AG09309 (cell line): Measurements from ENCODE around the gene CD8B.

Experiments
- DNase-seq: peaks from one replicate; pipeline ENCODE4 v3.0.0-alpha.2; 2010; ENCODE audit warnings: low read depth
- H3K4me3 ChIP-seq: 2 replicates; pipeline ENCODE4 v1.5.1; 2011; ENCODE audit warnings: mild to moderate bottlenecking, low read depth, low read length, moderate library complexity; ENCODE audit not compliant: control insufficient read depth
- CTCF ChIP-seq: IDR thresholded peaks from 2 replicates; pipeline ENCODE4 v1.5.1; 2011; ENCODE audit warnings: mild to moderate bottlenecking, low read depth, low read length, inconsistent platforms; ENCODE audit not compliant: insufficient read depth, control insufficient read depth; ENCODE audit errors: missing control alignments

Gene CD8B

DNA sequence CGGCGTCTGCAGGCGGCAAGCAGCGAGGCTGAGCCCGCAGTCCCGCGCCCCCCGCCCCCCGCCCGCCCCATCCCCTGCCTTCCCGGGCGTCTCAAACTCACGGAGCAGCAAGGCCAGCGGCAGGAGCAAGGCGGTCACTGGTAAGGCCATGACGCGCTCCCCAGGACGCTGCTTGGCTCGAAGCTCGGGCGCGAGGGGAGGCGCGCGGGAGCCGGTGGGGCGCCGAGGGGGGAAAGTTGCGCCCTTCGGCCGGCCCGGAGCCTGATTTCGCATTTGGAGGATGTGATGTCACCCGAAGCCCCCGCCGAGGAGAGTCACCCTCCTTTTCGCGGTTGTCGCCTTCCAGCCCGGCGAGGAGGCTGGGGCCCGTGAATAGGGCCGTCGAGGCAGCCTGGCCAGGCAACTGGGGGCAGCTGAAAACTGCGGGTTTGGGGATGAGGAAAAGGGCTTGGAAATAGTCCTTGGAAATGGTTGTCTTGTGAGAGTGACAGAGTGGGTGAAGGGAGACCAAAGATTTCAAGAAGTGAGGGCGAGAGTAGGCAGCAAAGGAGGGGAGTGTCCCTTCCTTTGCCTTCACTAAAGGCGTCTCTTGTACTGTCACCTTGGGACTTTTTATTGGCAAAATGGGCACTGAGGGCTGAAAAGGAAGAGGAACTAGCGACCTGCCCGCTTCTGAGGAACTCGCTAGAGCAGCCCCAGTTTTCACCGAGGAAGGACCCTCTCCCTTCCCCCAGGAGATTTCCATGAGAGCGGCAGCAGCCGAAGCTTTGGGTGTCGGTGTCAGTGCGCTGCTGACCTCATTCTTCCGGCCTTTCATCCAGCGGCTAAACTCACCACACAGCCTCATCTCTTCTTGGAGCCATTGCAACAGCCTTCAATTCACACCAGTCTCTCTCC, 70.8 kb downstream of the CD8B start, which contains the start of gene CD8A:
CD8A (minus strand) TSS at position 238 of the 897 bp plus-strand sequence; CDS start at position 150, 88 bp downstream.
- TF ChIP-seq CTCF: no peak
- DNase-seq: no peak

DNA sequence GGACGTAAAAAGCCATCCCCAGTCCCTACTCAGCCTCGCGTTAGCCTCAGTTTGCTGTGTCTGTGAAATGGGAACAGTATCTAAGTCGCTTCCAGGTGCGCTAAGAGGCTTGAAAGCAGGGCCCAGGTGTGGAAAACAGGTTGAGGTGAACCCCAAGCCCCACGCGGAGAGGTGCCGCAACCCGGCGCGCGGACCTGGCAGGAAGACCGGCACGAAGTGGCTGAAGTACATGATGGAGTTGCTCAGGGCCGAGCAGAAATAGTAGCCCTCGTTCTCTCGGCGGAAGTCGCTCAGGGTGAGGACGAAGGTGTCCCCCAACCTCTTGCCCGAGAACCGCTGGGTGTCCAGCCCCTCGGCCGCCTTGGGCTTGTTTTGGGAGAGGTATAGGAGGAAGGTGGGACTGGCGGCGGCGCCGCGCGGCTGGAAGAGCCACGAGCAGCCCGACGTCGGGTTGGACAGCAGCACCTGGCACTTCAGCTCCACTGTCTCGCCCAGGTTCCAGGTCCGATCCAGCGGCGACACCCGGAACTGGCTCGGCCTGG, 71.5 kb downstream of the CD8B start:
- no peak for TF ChIP-seq CTCF
- no peak for DNase-seq
- no peak overlapping the region for H3K4me3 ChIP-seq

More for the DNA sequence above, 70.8 kb downstream of the CD8B start, which contains the start of gene CD8A:
- no peak within 1 kb of the TSS for H3K4me3 ChIP-seq

GRCh38 chr2:86789687-86790133, 72.0 kb downstream of the CD8B start:
- H3K4me3 ChIP-seq: no peak overlapping the region
- no peak for TF ChIP-seq CTCF
- no peak for DNase-seq

- no peak for TF ChIP-seq CTCF
- H3K4me3 ChIP-seq: no peak overlapping the region
- DNase-seq: no peak
These were observed 72.6 kb downstream of the CD8B start for GRCh38 chr2:86788881-86789686.

DNA sequence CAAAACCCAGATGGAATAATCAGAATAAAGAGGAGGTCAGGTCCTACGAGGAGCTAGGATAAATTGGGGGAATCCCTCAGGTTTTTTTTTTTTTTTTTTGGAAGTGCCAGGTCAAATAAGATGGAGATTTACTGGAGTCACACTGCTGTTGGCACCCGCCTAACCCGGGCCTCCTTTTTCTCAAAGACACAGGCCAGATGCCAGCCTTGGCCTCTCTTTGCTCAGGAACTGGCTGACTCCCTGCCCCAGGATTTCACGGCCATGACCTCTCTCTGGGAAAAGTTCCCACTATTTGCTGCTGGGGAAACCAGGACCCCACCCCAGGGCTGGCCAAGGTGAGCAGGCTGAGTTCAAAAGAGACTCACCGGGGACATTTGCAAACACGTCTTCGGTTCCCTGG, 73.5 kb downstream of the CD8B start:
- TF ChIP-seq CTCF: no peak
- no peak for DNase-seq
- no peak overlapping the region for H3K4me3 ChIP-seq

DNA sequence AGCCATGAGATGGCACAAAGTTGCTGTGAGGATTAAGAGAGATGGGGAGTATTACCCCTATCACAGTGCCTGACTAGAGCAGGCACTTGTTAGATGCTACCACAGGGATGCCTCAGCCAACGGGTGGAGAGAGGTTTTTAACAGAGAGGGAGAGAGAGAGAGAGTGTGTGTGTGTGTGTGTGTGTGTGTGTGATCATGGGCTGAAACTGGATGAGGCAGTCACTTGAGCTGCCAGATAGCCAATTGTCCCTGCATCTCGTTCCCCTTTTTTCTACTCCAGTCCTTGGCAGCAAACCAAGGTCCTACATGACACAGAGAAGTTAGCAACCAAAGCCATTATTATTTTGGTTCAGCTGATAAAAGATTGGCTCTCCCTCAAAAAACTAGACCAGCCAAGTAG, 74.0 kb downstream of the CD8B start:
- TF ChIP-seq CTCF: no peak
- no peak overlapping the region for H3K4me3 ChIP-seq
- no peak for DNase-seq
